ENCODE results near the gene CCNG2.

- TF ChIP-seq POLR2A (IDR thresholded peaks at IDR 0.05; ENCODE audit: low read depth, low read length), result no peak
- no peak for TF ChIP-seq TAF1 (IDR thresholded peaks at IDR 0.05; ENCODE audit: borderline replicate concordance, low read depth, low read length)
These were observed 43.9 kb upstream of the CCNG2 start for GRCh38 chr4:77113069-77113468.

Data from GM12892 (cell line).